Right renal pelvis (tissue), 4 donors: ENCODE results near the gene UPK3A. TPM values are rescaled to one million over a fixed set of nuclear protein-coding genes. Genes with fewer than 3 reads are reported as not detected.

Experiments used
- DNase-seq, 4 donors: peaks; one replicate each; pipeline ENCODE4 v3.0.0-alpha.2; 2013; ENCODE audit warnings: low read depth in 4 of 4, low spot score in 3 of 4, missing footprints in 1 of 4
- polyA plus RNA-seq, 4 donors: library from polyadenylated mRNA; unstranded; fragments of 120-200 nt; gene quantifications; one replicate each; pipeline ENCODE4 v1.2.1, GENCODE V29; 2013; ENCODE audit not compliant: insufficient read length in 4 of 4

UPK3A gene
- polyA plus RNA-seq, 4 donors = 0.60 to 8.8 (median 5.1) TPM

DNA sequence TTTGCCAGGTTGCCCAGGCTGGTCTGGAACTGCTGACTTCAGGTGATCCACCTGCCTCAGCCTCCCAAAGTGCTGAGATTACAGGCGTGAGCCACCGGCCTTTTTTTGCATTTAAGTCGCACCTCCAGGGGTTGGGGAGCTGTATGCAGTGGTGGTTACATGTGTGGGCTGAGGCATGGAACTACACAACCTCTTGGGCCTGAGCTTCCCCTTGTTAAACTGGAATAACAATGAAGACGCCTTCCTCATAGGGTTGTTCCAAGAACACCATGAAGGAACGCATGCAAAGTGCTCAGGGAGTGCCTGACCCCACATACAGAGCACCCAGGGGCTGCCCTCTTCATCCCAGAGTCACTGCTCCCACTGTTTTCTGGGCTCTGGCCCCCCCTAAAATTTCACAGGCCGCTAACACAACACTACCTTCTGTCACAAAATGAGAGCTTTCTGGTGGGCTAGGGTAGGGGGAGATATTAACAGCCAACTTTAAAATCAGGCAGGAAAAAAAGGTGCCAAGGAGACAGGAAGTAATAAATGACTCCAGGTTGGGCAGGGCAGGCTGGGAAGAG lies 23.7 kb downstream of the UPK3A start:
- DNase-seq = no peak

- DNase-seq = no peak
These were observed 24.2 kb downstream of the UPK3A start for GRCh38 chr22:45308957-45309421.

DNA sequence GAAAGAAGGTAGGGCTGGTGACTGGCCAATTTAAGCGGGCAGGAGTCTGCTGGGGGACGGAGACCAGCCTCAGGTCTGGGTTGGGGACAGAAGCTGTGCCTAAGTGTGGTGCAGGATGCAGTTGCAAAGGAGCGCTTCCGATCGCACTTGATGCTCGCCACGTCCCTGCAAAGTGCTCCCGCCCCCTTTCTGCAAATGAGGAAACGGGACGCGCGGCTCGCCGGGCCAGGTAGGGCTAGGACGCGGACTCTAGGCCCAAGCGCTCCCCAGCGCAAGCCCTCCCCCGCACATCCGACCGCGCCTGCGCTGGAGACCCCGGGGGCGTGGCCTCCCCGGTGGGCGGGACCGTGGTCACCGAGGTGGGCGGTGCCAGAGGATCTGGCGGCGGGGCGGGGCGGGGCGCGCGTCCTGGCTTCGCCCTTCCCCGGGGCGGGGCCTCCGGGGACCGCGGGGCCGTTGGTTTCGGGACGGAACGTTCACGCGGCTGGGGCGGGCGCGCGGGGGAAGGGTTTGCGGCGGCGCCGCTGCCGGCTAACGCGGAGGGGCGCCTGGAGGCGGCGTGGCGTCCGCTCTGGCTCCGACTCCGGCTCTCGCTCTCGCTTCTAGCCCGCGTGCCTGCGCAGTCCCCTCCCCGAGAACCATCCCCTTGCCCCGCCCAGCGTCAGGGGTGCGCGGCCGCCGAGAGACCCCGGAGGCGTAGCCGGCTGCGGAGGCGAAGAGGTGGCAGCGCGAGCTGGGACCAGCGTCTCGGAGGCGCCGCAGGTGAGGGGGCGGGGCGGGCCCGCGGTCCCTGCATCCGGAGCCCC lies 24.9 kb downstream of the UPK3A start, which contains the start of gene FAM118A:
FAM118A (plus strand) TSS at position 513 of the 806 bp plus-strand sequence. CDS start 12,446 bp downstream, outside the sequence.
- DNase-seq = peak; percentile 84 to 94 (median 86)

- DNase-seq = no peak
These were observed 25.7 kb downstream of the UPK3A start for GRCh38 chr22:45310331-45310976.

- no peak for DNase-seq
These were observed 26.3 kb downstream of the UPK3A start for GRCh38 chr22:45310977-45311531.

GRCh38 chr22:45312415-45312814 lies 27.7 kb downstream of the UPK3A start:
- DNase-seq = no peak

- DNase-seq = no peak
These were observed 28.1 kb downstream of the UPK3A start for GRCh38 chr22:45312856-45313255.

DNA sequence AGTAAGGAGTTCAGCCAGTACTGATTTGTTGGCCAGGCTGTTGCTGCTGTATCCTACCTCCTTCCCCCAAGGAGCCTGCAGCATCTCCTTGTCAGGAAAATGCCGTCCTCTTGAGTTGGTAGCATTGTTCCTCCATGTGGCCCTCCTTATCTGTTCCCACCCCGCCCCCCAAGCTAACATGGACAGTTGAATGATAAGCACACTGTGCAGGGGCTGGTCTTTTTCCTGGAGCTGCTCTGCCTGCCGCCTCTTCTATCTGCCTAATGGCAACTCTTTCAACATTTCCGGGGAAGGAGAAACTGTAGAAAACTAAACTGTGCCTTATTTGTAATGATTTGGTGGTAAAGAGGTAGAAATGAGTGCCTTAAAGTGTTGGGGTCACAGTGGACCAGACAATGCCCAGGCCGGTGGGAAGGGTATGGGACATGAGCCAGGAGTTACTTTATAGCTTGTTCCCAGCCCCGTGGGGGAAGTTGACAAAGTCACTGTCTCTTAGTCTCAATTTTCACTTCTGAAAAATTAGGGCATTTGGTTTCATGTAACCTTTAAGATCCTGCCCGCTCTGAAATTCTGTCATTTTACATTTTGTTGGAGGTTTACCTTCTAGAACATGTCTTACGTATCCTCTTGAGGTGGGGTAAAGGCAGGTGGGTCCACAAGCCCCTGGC lies 29.4 kb downstream of the UPK3A start:
- DNase-seq = no peak

- DNase-seq = no peak
These were observed 30.0 kb downstream of the UPK3A start for GRCh38 chr22:45314786-45315185.

GRCh38 chr22:45316796-45317526 lies 32.2 kb downstream of the UPK3A start:
- DNase-seq = no peak

DNA sequence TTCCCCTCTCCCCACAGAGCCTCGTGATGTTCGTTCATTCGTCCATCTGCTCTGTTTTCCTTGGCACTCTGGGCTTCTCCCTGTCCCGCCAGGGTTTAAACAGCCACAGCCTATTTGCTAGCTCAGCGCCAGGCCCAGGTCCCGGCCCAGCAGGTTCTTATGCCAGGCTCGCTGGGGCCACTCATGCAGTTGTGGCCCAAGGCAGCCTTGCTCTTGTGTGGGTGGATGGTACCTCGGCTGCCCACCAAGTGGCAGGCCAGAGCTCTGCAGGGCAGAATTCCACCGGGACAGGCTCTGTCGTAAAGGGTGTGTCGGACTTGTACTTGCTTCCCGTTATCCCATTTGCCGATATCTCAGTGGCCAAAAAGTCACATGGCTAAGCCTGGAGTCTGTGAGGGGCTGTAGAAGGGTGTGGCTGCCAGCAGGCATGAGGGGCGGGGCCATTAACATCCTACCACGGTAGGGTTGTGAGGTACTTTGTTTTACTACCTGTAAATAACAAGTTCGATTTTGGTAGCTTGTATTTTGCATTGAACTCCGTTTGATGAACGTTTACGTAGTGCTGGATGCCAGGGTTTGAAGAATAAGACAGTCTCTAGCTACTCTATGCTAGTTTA lies 32.9 kb downstream of the UPK3A start:
- DNase-seq = no peak

GRCh38 chr22:45318168-45318557 lies 33.4 kb downstream of the UPK3A start:
- peak in 2 of 4 donors; percentile 59 to 61 for DNase-seq

DNA sequence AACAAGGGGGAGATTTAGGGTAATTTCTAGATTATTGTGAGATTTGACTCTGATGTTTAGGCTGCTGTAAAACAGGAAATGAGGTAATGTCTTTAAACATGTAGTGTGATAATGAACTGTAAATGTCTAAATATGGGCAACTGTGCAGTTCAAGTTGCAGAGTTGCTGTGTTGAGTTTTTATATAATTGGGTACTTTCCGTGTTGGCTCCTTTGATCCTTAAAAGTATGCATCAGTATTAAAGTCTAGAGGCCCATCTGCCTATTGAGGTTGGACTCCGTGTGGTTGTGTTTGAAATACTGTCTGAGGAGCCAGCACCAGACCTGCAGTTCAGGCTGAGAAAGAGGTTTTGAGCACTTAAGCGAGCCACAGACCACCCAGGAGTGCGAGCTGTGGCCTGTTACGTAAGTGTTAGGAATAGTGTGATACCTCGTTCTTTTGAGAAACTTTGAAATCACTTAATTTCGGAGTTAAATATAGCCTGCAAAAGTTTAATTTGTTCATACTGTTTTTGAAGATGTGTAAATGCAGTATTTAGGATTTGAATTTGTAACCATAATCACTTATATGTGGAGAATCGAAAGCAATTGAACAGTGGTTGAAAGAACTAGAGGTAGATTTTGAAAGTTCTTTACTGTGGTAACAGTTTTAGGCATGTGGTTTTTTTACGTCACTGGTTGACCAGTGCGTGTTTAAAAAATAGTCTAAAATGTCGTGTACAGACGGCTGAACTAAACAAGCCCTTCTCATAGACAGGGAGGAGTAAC lies 34.0 kb downstream of the UPK3A start:
- DNase-seq = no peak

- DNase-seq = no peak
These were observed 34.6 kb downstream of the UPK3A start for GRCh38 chr22:45319324-45319685.

GRCh38 chr22:45320357-45320976 lies 35.7 kb downstream of the UPK3A start:
- DNase-seq = no peak

- DNase-seq = no peak
These were observed 37.1 kb downstream of the UPK3A start for GRCh38 chr22:45321827-45322226.

- DNase-seq = no peak
These were observed 38.2 kb downstream of the UPK3A start for GRCh38 chr22:45322873-45323525.

GRCh38 chr22:45323695-45324094 lies 38.9 kb downstream of the UPK3A start:
- DNase-seq = no peak
